Liver (tissue), 9 donors: Measurements from ENCODE around the gene IL2RA. TPM values are rescaled to one million over a fixed set of nuclear protein-coding genes. Genes with fewer than 3 reads are reported as not detected.

Experiments used
- DNase-seq: peaks from one replicate; pipeline ENCODE4 v3.0.0-alpha.2; 2017; ENCODE audit warnings: low spot score
- H3K27ac ChIP-seq, 2 donors: one replicate each; pipeline ENCODE4 v1.7.0; 2013; ENCODE audit warnings: inconsistent platforms in 2 of 2, low read length in 2 of 2, control low read depth in 1 of 2, low read depth in 1 of 2, mild to moderate bottlenecking in 1 of 2
- H3K27me3 ChIP-seq, 4 donors: one replicate each; pipeline versions ENCODE4 v1.6.1 to v1.7.0; 2013; ENCODE audit warnings: low read length in 3 of 4, inconsistent platforms in 1 of 4, mild to moderate bottlenecking in 1 of 4, moderate library complexity in 1 of 4; ENCODE audit not compliant: control insufficient read depth in 4 of 4, insufficient read depth in 4 of 4
- H3K36me3 ChIP-seq, 4 donors: one replicate each; pipeline versions ENCODE4 v1.6.1 to v1.7.0; 2013; ENCODE audit warnings: low read length in 3 of 4, mild to moderate bottlenecking in 3 of 4, low read depth in 1 of 4, moderate library complexity in 1 of 4; ENCODE audit not compliant: control insufficient read depth in 4 of 4, insufficient read depth in 3 of 4
- H3K4me1 ChIP-seq, 4 donors: one replicate each; pipeline versions ENCODE4 v1.6.1 to v1.7.0; 2013; ENCODE audit warnings: low read length in 3 of 4, mild to moderate bottlenecking in 3 of 4, moderate library complexity in 1 of 4; ENCODE audit not compliant: control insufficient read depth in 4 of 4, insufficient read depth in 4 of 4
- H3K4me3 ChIP-seq, 3 donors: one replicate each; pipeline versions ENCODE4 v1.6.1 to v1.7.0; 2013; ENCODE audit warnings: low read length in 3 of 3, control low read depth in 1 of 3, low read depth in 1 of 3, mild to moderate bottlenecking in 1 of 3
- H3K9ac ChIP-seq, 2 donors: one replicate each; pipeline ENCODE4 v1.7.0; 2013; ENCODE audit warnings: low read length in 2 of 2, mild to moderate bottlenecking in 2 of 2, moderate library complexity in 2 of 2, control low read depth in 1 of 2, low read depth in 1 of 2
- H3K9me3 ChIP-seq, 4 donors: one replicate each; pipeline versions ENCODE4 v1.6.1 to v1.7.0; 2013; ENCODE audit warnings: low read length in 3 of 4; ENCODE audit not compliant: control insufficient read depth in 4 of 4
- CTCF ChIP-seq: fragments of 150-350 bp; IDR thresholded peaks from 2 replicates; pipeline ENCODE4 v1.5.1; 2017; ENCODE audit warnings: improper control_type of control experiment, low read depth, low read length; ENCODE audit not compliant: missing input control
- EGR1 ChIP-seq, 2 donors: IDR thresholded peaks; 2 replicates each; pipeline ENCODE4 v1.6.1; 2016 to 2018; ENCODE audit warnings: antibody characterized with exemption in 2 of 2, low read depth in 2 of 2
- FOXA1 ChIP-seq: IDR thresholded peaks from 2 replicates; pipeline ENCODE4 v1.6.1; 2016; ENCODE audit warnings: antibody characterized with exemption
- FOXA2 ChIP-seq: IDR thresholded peaks from 2 replicates; pipeline ENCODE4 v1.6.1; 2016; ENCODE audit warnings: antibody characterized with exemption
- GABPA ChIP-seq, 2 donors: IDR thresholded peaks in 1 of 2; conservative IDR thresholded peaks in 1 of 2; 2 replicates each; pipeline ENCODE4 v1.6.1; 2016; ENCODE audit warnings: antibody characterized with exemption in 2 of 2, mild to moderate bottlenecking in 1 of 2, moderate library complexity in 1 of 2
- HNF4A ChIP-seq, 2 donors: conservative IDR thresholded peaks; 2 replicates each; pipeline ENCODE4 v1.6.1; 2016; ENCODE audit warnings: antibody characterized with exemption in 2 of 2, mild to moderate bottlenecking in 2 of 2
- HNF4G ChIP-seq: IDR thresholded peaks from 2 replicates; pipeline ENCODE4 v1.6.1; 2016; ENCODE audit warnings: antibody characterized with exemption
- JUND ChIP-seq, 2 donors: IDR thresholded peaks; 2 replicates each; pipeline ENCODE4 v1.6.1; 2016; ENCODE audit warnings: antibody characterized with exemption in 2 of 2
- MAX ChIP-seq: IDR thresholded peaks from 2 replicates; pipeline ENCODE4 v1.6.1; 2016; ENCODE audit warnings: antibody characterized with exemption
- NR2F2 ChIP-seq: IDR thresholded peaks from 2 replicates; pipeline ENCODE4 v1.6.1; 2016; ENCODE audit warnings: antibody characterized with exemption
- RAD21 ChIP-seq, 2 donors: IDR thresholded peaks; 2 replicates each; pipeline ENCODE4 v1.6.1; 2016; ENCODE audit warnings: antibody characterized with exemption in 2 of 2, mild to moderate bottlenecking in 2 of 2
- RXRA ChIP-seq, 2 donors: IDR thresholded peaks; 2 replicates each; pipeline ENCODE4 v1.6.1; 2017 to 2018; ENCODE audit warnings: antibody characterized with exemption in 2 of 2, mild to moderate bottlenecking in 1 of 2
- SP1 ChIP-seq: IDR thresholded peaks from 2 replicates; pipeline ENCODE4 v1.6.1; 2018; ENCODE audit warnings: antibody characterized with exemption, mild to moderate bottlenecking
- TAF1 ChIP-seq: conservative IDR thresholded peaks from 2 replicates; pipeline ENCODE4 v1.6.1; 2016; ENCODE audit warnings: antibody characterized with exemption, mild to moderate bottlenecking
- YY1 ChIP-seq: IDR thresholded peaks from 2 replicates; pipeline ENCODE4 v1.6.1; 2016; ENCODE audit warnings: antibody characterized with exemption, mild to moderate bottlenecking
- WGBS: extraction: QIAGEN DNeasy Blood & Tissue Kit; methylation state at CpG from one replicate; pipeline ENCODE4 v1.1.7; 2013; 5-methylcytosine and 5-hydroxymethylcytosine counted together
- polyA plus RNA-seq, 2 donors: library from polyadenylated mRNA; stranded (reverse) in 1 of 2; unstranded in 1 of 2; fragments of 200-250 nt in 1 of 2; fragments of >200 nt in 1 of 2; fragmentation: Nextera tagmentation in 1 of 2; extraction: Ambion mirVana in 1 of 2; gene quantifications; one replicate each; pipeline versions ENCODE4 v1.2.1 to v1.2.3, GENCODE V29; 2013 to 2015
- total RNA-seq, 2 donors: library from RNA; depleted of rRNA; stranded (reverse); fragments of >200 nt; gene quantifications; one replicate each; pipeline ENCODE4 v1.2.3, GENCODE V29; 2014
- TF ChIP-seq, protein P1 (sequence below): IDR thresholded peaks from 2 replicates; pipeline ENCODE4 v1.6.1; 2016; ENCODE audit warnings: antibody characterized with exemption
- TF ChIP-seq, protein P2 (sequence below): IDR thresholded peaks from 2 replicates; pipeline ENCODE4 v1.6.1; 2016; ENCODE audit warnings: antibody characterized with exemption
- TF ChIP-seq, protein P3 (sequence below): IDR thresholded peaks from 2 replicates; pipeline ENCODE4 v1.6.1; 2016; ENCODE audit warnings: antibody characterized with exemption, mild to moderate bottlenecking
- donor health status: healthy.
- donor health status: healthy.
- donor health status: healthy.
- donor health status: healthy.
- donor health status: healthy.

The IL2RA gene
- total and polyA plus RNA-seq, 4 donors, result 0.46 to 1.6 TPM; not detected in 2

- 82% methylated on average over 6 of the region's 6 CpGs for WGBS
- no peak for DNase-seq
- no peaks in the 10 kb centered on the region for H3K4me1 ChIP-seq
- H3K9ac ChIP-seq, result no peak overlapping the region
- H3K4me3 ChIP-seq, result no peak overlapping the region
- no peaks in the 10 kb centered on the region for H3K27me3 ChIP-seq
- H3K27ac ChIP-seq, result no peak overlapping the region
- no peaks in the 10 kb centered on the region for H3K36me3 ChIP-seq
- TF ChIP-seq GABPA (IDR thresholded peaks at IDR 0.05 in 1 of 2, conservative IDR thresholded peaks at IDR 0.05 in 1 of 2) (no peak), RXRA (IDR thresholded peaks at IDR 0.05) (no peak)
- no peaks in the 10 kb centered on the region for H3K9me3 ChIP-seq
These were observed 5.8 kb upstream of the IL2RA start for GRCh38 chr10:6068006-6068405.

DNA sequence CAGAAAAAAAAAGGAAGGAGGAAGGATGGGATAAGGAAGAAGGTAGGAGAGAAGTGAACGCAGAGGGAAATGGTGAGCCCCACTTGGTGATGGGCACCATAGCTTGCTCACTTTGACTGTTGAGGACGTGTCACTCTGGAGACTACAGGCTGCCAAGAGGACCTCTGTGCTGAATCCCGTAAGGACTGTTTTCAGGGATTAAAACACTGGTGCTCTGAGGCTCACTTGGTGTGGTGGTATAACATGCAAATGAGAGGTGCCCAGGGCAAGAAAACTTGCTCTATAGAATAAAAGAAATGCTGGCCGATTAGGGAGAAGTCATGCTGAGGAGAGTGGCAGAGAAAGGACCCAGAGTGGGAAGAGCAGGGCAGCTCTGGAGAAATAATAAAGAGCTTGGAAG lies 5.3 kb upstream of the IL2RA start:
- WGBS, result 78% methylated on average over 4 of the region's 4 CpGs
- H3K27ac ChIP-seq, result no peak overlapping the region

More for the DNA sequence above, 5.3 kb upstream of the IL2RA start:
- no peaks in the 10 kb centered on the region for H3K36me3 ChIP-seq
- no peak for DNase-seq
- no peaks in the 10 kb centered on the region for H3K4me1 ChIP-seq
- no peak overlapping the region for H3K9ac ChIP-seq
- no peaks in the 10 kb centered on the region for H3K27me3 ChIP-seq
- H3K9me3 ChIP-seq, result no peaks in the 10 kb centered on the region
- H3K4me3 ChIP-seq, result no peak overlapping the region
- TF ChIP-seq MAX (no peak), HNF4A (conservative IDR thresholded peaks at IDR 0.05) (no peak), FOXA1 (no peak), FOXA2 (no peak), NR2F2 (no peak), GABPA (IDR thresholded peaks at IDR 0.05 in 1 of 2, conservative IDR thresholded peaks at IDR 0.05 in 1 of 2) (no peak), CTCF (no peak), YY1 (no peak), HNF4G (no peak), EGR1 (IDR thresholded peaks at IDR 0.05; ENCODE audit: low read depth in 2 of 2) (no peak), RAD21 (IDR thresholded peaks at IDR 0.05) (no peak), TAF1 (no peak), JUND (IDR thresholded peaks at IDR 0.05) (no peak), RXRA (IDR thresholded peaks at IDR 0.05) (no peak), SP1 (no peak)
- TF ChIP-seq, protein P1, sequence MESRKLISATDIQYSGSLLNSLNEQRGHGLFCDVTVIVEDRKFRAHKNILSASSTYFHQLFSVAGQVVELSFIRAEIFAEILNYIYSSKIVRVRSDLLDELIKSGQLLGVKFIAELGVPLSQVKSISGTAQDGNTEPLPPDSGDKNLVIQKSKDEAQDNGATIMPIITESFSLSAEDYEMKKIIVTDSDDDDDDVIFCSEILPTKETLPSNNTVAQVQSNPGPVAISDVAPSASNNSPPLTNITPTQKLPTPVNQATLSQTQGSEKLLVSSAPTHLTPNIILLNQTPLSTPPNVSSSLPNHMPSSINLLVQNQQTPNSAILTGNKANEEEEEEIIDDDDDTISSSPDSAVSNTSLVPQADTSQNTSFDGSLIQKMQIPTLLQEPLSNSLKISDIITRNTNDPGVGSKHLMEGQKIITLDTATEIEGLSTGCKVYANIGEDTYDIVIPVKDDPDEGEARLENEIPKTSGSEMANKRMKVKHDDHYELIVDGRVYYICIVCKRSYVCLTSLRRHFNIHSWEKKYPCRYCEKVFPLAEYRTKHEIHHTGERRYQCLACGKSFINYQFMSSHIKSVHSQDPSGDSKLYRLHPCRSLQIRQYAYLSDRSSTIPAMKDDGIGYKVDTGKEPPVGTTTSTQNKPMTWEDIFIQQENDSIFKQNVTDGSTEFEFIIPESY, result no peak
- TF ChIP-seq, protein P2, sequence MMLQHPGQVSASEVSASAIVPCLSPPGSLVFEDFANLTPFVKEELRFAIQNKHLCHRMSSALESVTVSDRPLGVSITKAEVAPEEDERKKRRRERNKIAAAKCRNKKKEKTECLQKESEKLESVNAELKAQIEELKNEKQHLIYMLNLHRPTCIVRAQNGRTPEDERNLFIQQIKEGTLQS, result no peak
- TF ChIP-seq, protein P3, sequence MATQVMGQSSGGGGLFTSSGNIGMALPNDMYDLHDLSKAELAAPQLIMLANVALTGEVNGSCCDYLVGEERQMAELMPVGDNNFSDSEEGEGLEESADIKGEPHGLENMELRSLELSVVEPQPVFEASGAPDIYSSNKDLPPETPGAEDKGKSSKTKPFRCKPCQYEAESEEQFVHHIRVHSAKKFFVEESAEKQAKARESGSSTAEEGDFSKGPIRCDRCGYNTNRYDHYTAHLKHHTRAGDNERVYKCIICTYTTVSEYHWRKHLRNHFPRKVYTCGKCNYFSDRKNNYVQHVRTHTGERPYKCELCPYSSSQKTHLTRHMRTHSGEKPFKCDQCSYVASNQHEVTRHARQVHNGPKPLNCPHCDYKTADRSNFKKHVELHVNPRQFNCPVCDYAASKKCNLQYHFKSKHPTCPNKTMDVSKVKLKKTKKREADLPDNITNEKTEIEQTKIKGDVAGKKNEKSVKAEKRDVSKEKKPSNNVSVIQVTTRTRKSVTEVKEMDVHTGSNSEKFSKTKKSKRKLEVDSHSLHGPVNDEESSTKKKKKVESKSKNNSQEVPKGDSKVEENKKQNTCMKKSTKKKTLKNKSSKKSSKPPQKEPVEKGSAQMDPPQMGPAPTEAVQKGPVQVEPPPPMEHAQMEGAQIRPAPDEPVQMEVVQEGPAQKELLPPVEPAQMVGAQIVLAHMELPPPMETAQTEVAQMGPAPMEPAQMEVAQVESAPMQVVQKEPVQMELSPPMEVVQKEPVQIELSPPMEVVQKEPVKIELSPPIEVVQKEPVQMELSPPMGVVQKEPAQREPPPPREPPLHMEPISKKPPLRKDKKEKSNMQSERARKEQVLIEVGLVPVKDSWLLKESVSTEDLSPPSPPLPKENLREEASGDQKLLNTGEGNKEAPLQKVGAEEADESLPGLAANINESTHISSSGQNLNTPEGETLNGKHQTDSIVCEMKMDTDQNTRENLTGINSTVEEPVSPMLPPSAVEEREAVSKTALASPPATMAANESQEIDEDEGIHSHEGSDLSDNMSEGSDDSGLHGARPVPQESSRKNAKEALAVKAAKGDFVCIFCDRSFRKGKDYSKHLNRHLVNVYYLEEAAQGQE, result no peak
